ENCODE results near the gene SCN5A.

Gene SCN5A

GRCh38 chr3:38519651-38520050 lies 129.8 kb downstream of the SCN5A start:
- Mint-ChIP-seq H3K4me3 (peak overlapping the region; percentile 73), H3K9me3 (no peaks in the 10 kb centered on the region), H3K36me3 (ENCODE audit: low read depth) (peaks cover 24% of the 10 kb centered on the region), H3K4me1 (ENCODE audit: low read depth) (peaks cover 29% of the 10 kb centered on the region), H3K27ac (peak overlapping the region; percentile 87), H3K27me3 (ENCODE audit: low read depth) (no peaks in the 10 kb centered on the region)
- no peak for DNase-seq (ENCODE audit: low spot score)

GRCh38 chr3:38519000-38519399 lies 130.5 kb downstream of the SCN5A start:
- DNase-seq (ENCODE audit: low spot score) = no peak
- H3K36me3 Mint-ChIP-seq (ENCODE audit: low read depth) = peaks cover 20% of the 10 kb centered on the region
- H3K9me3 Mint-ChIP-seq = no peaks in the 10 kb centered on the region
- peak overlapping the region; percentile 7 for H3K4me3 Mint-ChIP-seq
- no peak overlapping the region for H3K27ac Mint-ChIP-seq
- H3K4me1 Mint-ChIP-seq (ENCODE audit: low read depth) = peaks cover 29% of the 10 kb centered on the region
- H3K27me3 Mint-ChIP-seq (ENCODE audit: low read depth) = no peaks in the 10 kb centered on the region

- peaks cover 29% of the 10 kb centered on the region for H3K4me1 Mint-ChIP-seq (ENCODE audit: low read depth)
- no peaks in the 10 kb centered on the region for H3K27me3 Mint-ChIP-seq (ENCODE audit: low read depth)
- peaks cover 20% of the 10 kb centered on the region for H3K36me3 Mint-ChIP-seq (ENCODE audit: low read depth)
These were observed 132.8 kb downstream of the SCN5A start for GRCh38 chr3:38516669-38517068.

GRCh38 chr3:38515367-38515766 lies 134.1 kb downstream of the SCN5A start:
- Mint-ChIP-seq H3K9me3 (no peaks in the 10 kb centered on the region), H3K4me3 (no peak overlapping the region), H3K27me3 (ENCODE audit: low read depth) (no peaks in the 10 kb centered on the region), H3K4me1 (ENCODE audit: low read depth) (peaks cover 21% of the 10 kb centered on the region), H3K36me3 (ENCODE audit: low read depth) (peaks cover 20% of the 10 kb centered on the region), H3K27ac (no peak overlapping the region)
- DNase-seq (ENCODE audit: low spot score) = no peak

More at GRCh38 chr3:38516669-38517068, 132.8 kb downstream of the SCN5A start:
- H3K4me3 Mint-ChIP-seq = no peak overlapping the region
- DNase-seq (ENCODE audit: low spot score) = no peak
- H3K9me3 Mint-ChIP-seq = no peaks in the 10 kb centered on the region
- no peak overlapping the region for H3K27ac Mint-ChIP-seq

GRCh38 chr3:38511546-38511945 lies 137.9 kb downstream of the SCN5A start:
- Mint-ChIP-seq H3K9me3 (no peaks in the 10 kb centered on the region), H3K36me3 (ENCODE audit: low read depth) (peaks cover 25% of the 10 kb centered on the region), H3K27me3 (ENCODE audit: low read depth) (no peaks in the 10 kb centered on the region), H3K27ac (no peak overlapping the region), H3K4me1 (ENCODE audit: low read depth) (no peaks in the 10 kb centered on the region), H3K4me3 (no peak overlapping the region)
- no peak for DNase-seq (ENCODE audit: low spot score)

- Mint-ChIP-seq H3K4me1 (ENCODE audit: low read depth) (no peaks in the 10 kb centered on the region), H3K27me3 (ENCODE audit: low read depth) (no peaks in the 10 kb centered on the region), H3K27ac (no peak overlapping the region), H3K4me3 (no peak overlapping the region), H3K36me3 (ENCODE audit: low read depth) (peaks cover 26% of the 10 kb centered on the region), H3K9me3 (no peaks in the 10 kb centered on the region)
- DNase-seq (ENCODE audit: low spot score) = no peak
These were observed 138.9 kb downstream of the SCN5A start for GRCh38 chr3:38510631-38511030.

- no peak for DNase-seq (ENCODE audit: low spot score)
- Mint-ChIP-seq H3K27ac (no peak overlapping the region), H3K4me1 (ENCODE audit: low read depth) (no peaks in the 10 kb centered on the region), H3K9me3 (no peaks in the 10 kb centered on the region), H3K27me3 (ENCODE audit: low read depth) (no peaks in the 10 kb centered on the region), H3K36me3 (ENCODE audit: low read depth) (peaks cover 26% of the 10 kb centered on the region), H3K4me3 (no peak overlapping the region)
These were observed 139.8 kb downstream of the SCN5A start for GRCh38 chr3:38509732-38510131.

GRCh38 chr3:38507120-38507519 lies 142.4 kb downstream of the SCN5A start:
- Mint-ChIP-seq H3K9me3 (no peaks in the 10 kb centered on the region), H3K4me3 (no peak overlapping the region), H3K27ac (no peak overlapping the region), H3K4me1 (ENCODE audit: low read depth) (no peaks in the 10 kb centered on the region), H3K36me3 (ENCODE audit: low read depth) (peaks cover 28% of the 10 kb centered on the region), H3K27me3 (ENCODE audit: low read depth) (no peaks in the 10 kb centered on the region)
- DNase-seq (ENCODE audit: low spot score) = no peak

- Mint-ChIP-seq H3K27ac (no peak overlapping the region), H3K4me3 (no peak overlapping the region), H3K27me3 (ENCODE audit: low read depth) (no peaks in the 10 kb centered on the region), H3K36me3 (ENCODE audit: low read depth) (peaks cover 35% of the 10 kb centered on the region), H3K9me3 (no peaks in the 10 kb centered on the region), H3K4me1 (ENCODE audit: low read depth) (peaks cover 13% of the 10 kb centered on the region)
- DNase-seq (ENCODE audit: low spot score) = no peak
These were observed 148.6 kb downstream of the SCN5A start for GRCh38 chr3:38500688-38501417.

Measured in T-helper 2 cell treated with Interferon-gamma antibody and Interleukin-4, amounts not matched to agents 5 μg/mL and 100 μg/mL, for 36 hours (primary cell).